B cell (primary cell): ENCODE results near the gene RGS3.

ENCODE experiments used
- EZH2 ChIP-seq: IDR thresholded peaks from 2 replicates; pipeline ENCODE4 v1.6.1; 2012; ENCODE audit warnings: borderline replicate concordance, low read depth, mild to moderate bottlenecking, moderate library complexity, low read length; ENCODE audit not compliant: insufficient read depth, poor library complexity, severe bottlenecking
- TF ChIP-seq, protein P1 (sequence below): fragments of 200-600 bp; IDR thresholded peaks from one replicate; pipeline ENCODE4 v1.8.0; 2022; ENCODE audit warnings: antibody characterized with exemption, mild to moderate bottlenecking

DNA sequence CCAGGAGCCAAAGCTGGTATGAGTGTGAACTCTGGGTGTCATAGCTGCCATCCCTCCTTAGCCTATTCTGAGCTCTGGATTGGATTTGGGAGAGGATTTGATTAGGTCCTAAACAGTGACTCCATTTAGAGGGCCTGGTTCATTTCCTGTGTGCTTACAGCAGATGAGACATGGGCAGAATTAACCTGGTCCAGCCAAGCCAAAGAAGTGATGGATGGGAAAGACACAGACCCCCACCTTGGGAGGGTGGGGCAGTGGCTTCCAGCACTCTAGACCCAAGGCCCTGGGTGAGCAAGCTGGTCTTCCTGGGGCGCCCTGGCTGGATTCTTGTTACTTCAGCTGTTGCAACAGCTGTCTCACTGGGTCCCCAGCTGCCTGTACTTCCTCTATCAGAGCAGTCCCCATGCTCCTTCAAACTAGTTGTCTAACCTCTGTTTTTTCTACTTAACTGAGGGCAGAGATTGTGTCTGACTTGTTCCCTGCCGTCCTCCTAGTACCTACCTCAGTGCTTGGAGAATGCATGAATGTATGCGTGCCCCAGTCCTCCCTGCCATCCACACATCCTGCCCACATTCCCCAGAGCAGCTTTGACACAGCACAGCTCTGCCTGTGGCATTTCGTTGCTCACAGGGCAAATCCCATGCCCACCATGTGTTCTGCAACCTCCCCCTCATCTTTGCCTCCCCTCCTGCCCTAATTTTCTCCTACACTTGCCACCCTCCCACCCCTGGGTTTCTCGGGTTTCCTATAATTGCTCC, 115.9 kb downstream of the RGS3 start:
- TF ChIP-seq, protein P1, sequence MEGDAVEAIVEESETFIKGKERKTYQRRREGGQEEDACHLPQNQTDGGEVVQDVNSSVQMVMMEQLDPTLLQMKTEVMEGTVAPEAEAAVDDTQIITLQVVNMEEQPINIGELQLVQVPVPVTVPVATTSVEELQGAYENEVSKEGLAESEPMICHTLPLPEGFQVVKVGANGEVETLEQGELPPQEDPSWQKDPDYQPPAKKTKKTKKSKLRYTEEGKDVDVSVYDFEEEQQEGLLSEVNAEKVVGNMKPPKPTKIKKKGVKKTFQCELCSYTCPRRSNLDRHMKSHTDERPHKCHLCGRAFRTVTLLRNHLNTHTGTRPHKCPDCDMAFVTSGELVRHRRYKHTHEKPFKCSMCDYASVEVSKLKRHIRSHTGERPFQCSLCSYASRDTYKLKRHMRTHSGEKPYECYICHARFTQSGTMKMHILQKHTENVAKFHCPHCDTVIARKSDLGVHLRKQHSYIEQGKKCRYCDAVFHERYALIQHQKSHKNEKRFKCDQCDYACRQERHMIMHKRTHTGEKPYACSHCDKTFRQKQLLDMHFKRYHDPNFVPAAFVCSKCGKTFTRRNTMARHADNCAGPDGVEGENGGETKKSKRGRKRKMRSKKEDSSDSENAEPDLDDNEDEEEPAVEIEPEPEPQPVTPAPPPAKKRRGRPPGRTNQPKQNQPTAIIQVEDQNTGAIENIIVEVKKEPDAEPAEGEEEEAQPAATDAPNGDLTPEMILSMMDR, result no peak
- no peak for TF ChIP-seq EZH2
